Testis (tissue), 3 donors: ENCODE data around the gene GPC6. TPM values are rescaled to one million over a fixed set of nuclear protein-coding genes. Genes with fewer than 3 reads are reported as not detected.

Source experiments
- DNase-seq: peaks from one replicate; pipeline ENCODE4 v3.0.0-alpha.2; 2019
- H3K27ac ChIP-seq, 2 donors: fragments of 200-600 bp; sonication (generic); one replicate each; pipeline ENCODE4 v1.5.1; 2019
- H3K27me3 ChIP-seq: fragments of 200-600 bp; sonication (generic); one replicate; pipeline ENCODE4 v1.5.1; 2019
- H3K36me3 ChIP-seq: fragments of 200-600 bp; sonication (generic); one replicate; pipeline ENCODE4 v1.5.1; 2017; ENCODE audit warnings: low read depth; ENCODE audit errors: missing control alignments
- H3K4me1 ChIP-seq: fragments of 200-600 bp; sonication (generic); one replicate; pipeline ENCODE4 v1.5.1; 2019
- H3K4me3 ChIP-seq, 2 donors: fragments of 200-600 bp; sonication (generic); one replicate each; pipeline ENCODE4 v1.5.1; 2017 to 2019
- H3K9me3 ChIP-seq: fragments of 200-600 bp; sonication (generic); one replicate; pipeline ENCODE4 v1.5.1; 2017
- CTCF ChIP-seq, 3 experiments: fragments of 450-650 bp in 2 of 3; fragments of 200-600 bp in 1 of 3; sonication (generic) in 1 of 3; IDR thresholded peaks; one replicate each; pipeline ENCODE4 v1.5.1; 2016 to 2019; ENCODE audit warnings: antibody characterized with exemption in 3 of 3, mild to moderate bottlenecking in 2 of 3, moderate library complexity in 1 of 3
- POLR2A ChIP-seq: fragments of 450-650 bp; IDR thresholded peaks from one replicate; pipeline ENCODE4 v1.6.1; 2017; ENCODE audit warnings: antibody characterized with exemption, mild to moderate bottlenecking, moderate library complexity
- WGBS, 2 donors: methylation state at CpG; one replicate each; pipeline ENCODE4 v1.1.5; 2018; 5-methylcytosine and 5-hydroxymethylcytosine counted together
- intact Hi-C: fragments of 100-400 bp; cut with DNase I; formaldehyde crosslinking; loops from one replicate; pipeline ENCODE4 v1.15.1; 2023; ENCODE audit warnings: low total_unique reads
- polyA plus RNA-seq: library from polyadenylated mRNA; stranded (reverse); fragments of 350-450 nt; fragmentation: Illumina TruSeq; extraction: RNeasy Lipid Tissue Mini Kit (QIAGEN cat#74804); gene quantifications from one replicate; pipeline ENCODE4 v1.2.3, GENCODE V29; 2014; ENCODE audit warnings: low read depth, low replicate concordance; ENCODE audit not compliant: insufficient read depth
- total RNA-seq, 2 donors: library from RNA; depleted of rRNA; stranded (reverse); fragments of >200 nt; gene quantifications; one replicate each; pipeline ENCODE4 v1.2.3, GENCODE V29; 2016

The GPC6 gene
- total and polyA plus RNA-seq, 3 donors from 2014 or later, result 2.2 to 6.9 (median 4.3) TPM

DNA sequence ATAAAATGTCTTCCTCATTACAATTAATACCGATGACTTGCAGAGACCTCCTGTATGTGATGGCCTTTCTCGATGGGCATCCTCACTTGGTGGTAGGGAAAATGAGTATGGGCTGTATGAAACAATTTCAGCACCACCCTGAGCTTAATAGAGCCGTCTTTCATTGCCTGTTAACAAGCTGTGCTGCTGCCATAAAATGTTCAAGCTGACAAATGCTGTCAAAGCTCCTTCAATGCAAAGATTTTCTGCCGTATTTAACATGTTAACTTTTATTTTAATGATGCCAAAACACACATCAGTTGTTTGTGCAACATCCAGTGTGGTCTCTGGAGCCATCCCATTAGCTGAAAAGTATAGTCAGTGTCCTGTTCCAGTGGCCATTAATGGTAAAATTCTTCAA is 110.1 kb downstream of the GPC6 start:
- no peaks in the 10 kb centered on the region for H3K27me3 ChIP-seq
- no peak for TF ChIP-seq CTCF (IDR thresholded peaks at IDR 0.05)
- TF ChIP-seq POLR2A, result no peak
- DNase-seq, result no peak
- H3K4me1 ChIP-seq, result no peaks in the 10 kb centered on the region
- H3K9me3 ChIP-seq, result no peaks in the 10 kb centered on the region
- intact Hi-C loops, result no loop called here
- H3K4me3 ChIP-seq, result no peak overlapping the region
- H3K36me3 ChIP-seq, result no peaks in the 10 kb centered on the region
- no peak overlapping the region for H3K27ac ChIP-seq
- 78 to 87% methylated on average over 4 of the region's 4 CpGs for WGBS, 2 donors

- Histone ChIP-seq H3K36me3 (no peaks in the 10 kb centered on the region), H3K4me1 (no peaks in the 10 kb centered on the region), H3K27me3 (no peaks in the 10 kb centered on the region), H3K9me3 (no peaks in the 10 kb centered on the region), H3K4me3 (no peak overlapping the region), H3K27ac (no peak overlapping the region)
- TF ChIP-seq POLR2A, result no peak
- no peak for TF ChIP-seq CTCF (IDR thresholded peaks at IDR 0.05)
- intact Hi-C loops, result no loop called here
- DNase-seq, result no peak
- 75 to 80% methylated on average over 5 of the region's 5 CpGs for WGBS, 2 donors
Measured at GRCh38 chr13:93338030-93338429, 111.4 kb downstream of the GPC6 start.

DNA sequence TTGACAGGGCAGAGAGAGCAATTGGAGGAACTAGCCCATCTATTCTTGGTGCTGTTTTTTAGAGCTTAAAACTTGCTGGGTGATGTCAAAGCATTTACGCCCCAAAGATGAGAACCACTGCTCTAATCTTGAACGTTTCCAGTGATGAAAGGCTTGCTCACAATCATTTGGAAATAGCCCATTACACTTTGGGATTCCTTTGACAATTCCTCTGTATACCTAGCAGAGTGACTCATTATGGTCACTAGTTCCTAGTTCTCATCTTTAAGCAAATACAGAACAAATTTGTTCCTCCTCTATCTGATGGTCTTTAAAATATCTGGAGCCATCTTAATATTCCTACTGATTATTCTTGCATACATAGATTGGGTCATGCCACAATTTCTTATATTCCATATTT is 112.3 kb downstream of the GPC6 start:
- TF ChIP-seq CTCF (IDR thresholded peaks at IDR 0.05), result no peak
- no peak for TF ChIP-seq POLR2A
- DNase-seq, result no peak
- intact Hi-C loops, result no loop called here

GRCh38 chr13:93339550-93339949 is 112.9 kb downstream of the GPC6 start:
- intact Hi-C loops, result no loop called here
- Histone ChIP-seq H3K4me1 (no peaks in the 10 kb centered on the region), H3K27me3 (no peaks in the 10 kb centered on the region), H3K27ac (no peak overlapping the region), H3K4me3 (no peak overlapping the region), H3K9me3 (no peaks in the 10 kb centered on the region), H3K36me3 (no peaks in the 10 kb centered on the region)
- 87 to 94% methylated on average over 4 of the region's 4 CpGs for WGBS, 2 donors
- no peak for TF ChIP-seq POLR2A
- TF ChIP-seq CTCF (IDR thresholded peaks at IDR 0.05), result no peak
- no peak for DNase-seq

More for the DNA sequence above, 112.3 kb downstream of the GPC6 start:
- H3K9me3 ChIP-seq, result no peaks in the 10 kb centered on the region
- H3K4me3 ChIP-seq, result no peak overlapping the region
- no peaks in the 10 kb centered on the region for H3K36me3 ChIP-seq
- WGBS, 2 donors, result 80 to 82% methylated on average over 2 of the region's 2 CpGs
- no peaks in the 10 kb centered on the region for H3K4me1 ChIP-seq
- no peak overlapping the region for H3K27ac ChIP-seq
- no peaks in the 10 kb centered on the region for H3K27me3 ChIP-seq

GRCh38 chr13:93341517-93341916 is 114.9 kb downstream of the GPC6 start:
- WGBS, 2 donors, result 92 to 93% methylated on average over 4 of the region's 4 CpGs
- no peak for TF ChIP-seq CTCF (IDR thresholded peaks at IDR 0.05)
- no peak for TF ChIP-seq POLR2A
- DNase-seq, result no peak
- Histone ChIP-seq H3K9me3 (no peaks in the 10 kb centered on the region), H3K4me1 (no peaks in the 10 kb centered on the region), H3K4me3 (no peak overlapping the region), H3K36me3 (no peaks in the 10 kb centered on the region), H3K27me3 (no peaks in the 10 kb centered on the region), H3K27ac (no peak overlapping the region)
- intact Hi-C loops, result no loop called here
